HG03354 (cell line): ENCODE data around the gene SPTBN5.
"Not testable (repeated sequence)": the region's sequence is repeated elsewhere in the genome, so short reads cannot be mapped to it uniquely, and the experiment has no call there.

Source experiments
- ATAC-seq: cut with Tn5 transposase; IDR thresholded peaks from one replicate; pipeline ENCODE4 v1.9.1; 2021; ENCODE audit warnings: mild to moderate bottlenecking; ENCODE audit not compliant: unreplicated experiment, poor library complexity, severe bottlenecking

Gene SPTBN5

DNA sequence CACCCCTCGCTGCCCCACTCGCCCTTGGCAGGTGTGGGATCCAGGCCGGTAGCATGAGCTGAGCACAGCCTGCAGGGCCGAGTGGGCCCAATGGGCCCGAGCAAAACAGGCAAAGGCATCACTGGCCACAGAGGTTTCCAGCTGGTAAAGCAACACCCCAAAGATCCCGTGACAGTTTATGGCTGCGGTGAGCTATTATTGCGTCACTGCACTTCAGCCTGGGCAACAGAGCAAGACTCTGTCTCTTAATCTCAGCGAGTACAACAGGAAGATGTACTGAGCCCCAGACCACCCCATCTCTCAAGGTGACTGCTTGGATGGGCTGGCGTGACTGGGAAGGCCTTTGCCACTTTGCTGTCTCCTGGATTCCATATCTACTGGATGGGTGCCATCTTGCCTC, 61.6 kb downstream of the SPTBN5 start:
- no peak for ATAC-seq

DNA sequence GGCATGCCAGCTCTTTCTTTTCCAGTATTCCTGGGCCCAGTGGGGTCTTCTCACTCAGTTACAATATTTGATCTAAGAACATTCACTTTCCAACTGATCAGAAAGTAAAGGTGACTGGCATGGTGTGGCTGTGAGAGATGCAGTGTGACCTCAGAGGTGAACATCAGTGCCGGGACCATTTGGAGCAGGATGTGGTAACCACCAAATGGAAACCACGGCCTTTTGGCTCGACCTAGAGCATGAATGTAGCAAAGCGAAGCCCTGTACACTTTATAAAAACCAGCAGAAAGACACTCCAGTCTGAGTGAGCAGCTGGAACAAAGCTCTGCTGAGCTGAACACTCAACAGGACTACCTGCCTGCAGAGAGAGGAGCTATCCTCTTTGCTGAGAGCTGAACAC, 62.6 kb downstream of the SPTBN5 start:
- not testable (repeated sequence) for ATAC-seq

DNA sequence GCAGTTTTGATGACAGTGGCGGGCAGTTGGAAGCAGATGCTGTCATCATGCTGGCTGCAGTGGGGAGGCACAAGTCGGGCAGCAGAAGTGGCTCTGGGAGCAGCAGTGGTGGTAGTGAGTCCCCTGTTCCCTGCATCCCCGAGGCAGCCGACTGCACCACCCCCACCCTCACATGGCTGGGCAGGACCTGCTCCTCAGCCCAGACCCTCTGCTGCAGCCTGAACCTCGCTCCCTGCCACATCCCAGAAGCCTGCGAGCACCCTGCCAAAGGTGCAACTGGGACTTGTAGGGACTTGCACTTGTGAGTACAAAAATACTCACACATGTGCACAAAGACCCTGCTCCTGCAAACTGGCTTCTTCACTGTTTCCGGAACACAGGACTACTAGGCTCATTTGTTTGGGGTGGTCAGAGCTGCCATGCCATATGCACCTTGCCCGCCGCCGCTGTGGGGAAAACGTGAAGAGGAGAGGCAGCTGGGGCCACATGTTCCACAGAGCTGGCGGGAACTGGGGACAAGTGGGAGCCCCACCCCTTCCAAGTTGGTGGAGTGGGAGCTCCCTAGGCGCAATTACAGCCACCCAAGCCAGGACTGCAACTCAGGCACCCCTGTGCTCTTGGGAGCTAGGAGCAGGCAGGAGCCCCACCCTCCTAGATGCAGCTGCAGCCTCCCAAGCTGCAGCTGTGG, 63.8 kb downstream of the SPTBN5 start:
- no peak for ATAC-seq

DNA sequence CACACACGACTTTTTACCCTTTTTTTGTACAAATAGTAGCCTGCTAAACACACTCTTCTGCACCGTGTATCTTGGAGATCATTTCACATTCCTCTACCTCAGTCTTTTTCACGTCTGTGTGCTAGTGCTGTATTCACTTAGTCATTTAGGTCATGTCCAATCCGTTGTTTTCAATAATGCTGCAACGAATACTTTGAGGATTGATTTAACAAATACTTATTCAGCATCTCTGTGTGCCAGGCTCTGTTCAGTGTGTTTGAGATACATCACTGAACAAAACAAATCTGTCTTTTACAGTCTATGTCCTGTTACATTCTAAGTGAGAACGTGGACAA, 65.1 kb downstream of the SPTBN5 start:
- ATAC-seq, result no peak

DNA sequence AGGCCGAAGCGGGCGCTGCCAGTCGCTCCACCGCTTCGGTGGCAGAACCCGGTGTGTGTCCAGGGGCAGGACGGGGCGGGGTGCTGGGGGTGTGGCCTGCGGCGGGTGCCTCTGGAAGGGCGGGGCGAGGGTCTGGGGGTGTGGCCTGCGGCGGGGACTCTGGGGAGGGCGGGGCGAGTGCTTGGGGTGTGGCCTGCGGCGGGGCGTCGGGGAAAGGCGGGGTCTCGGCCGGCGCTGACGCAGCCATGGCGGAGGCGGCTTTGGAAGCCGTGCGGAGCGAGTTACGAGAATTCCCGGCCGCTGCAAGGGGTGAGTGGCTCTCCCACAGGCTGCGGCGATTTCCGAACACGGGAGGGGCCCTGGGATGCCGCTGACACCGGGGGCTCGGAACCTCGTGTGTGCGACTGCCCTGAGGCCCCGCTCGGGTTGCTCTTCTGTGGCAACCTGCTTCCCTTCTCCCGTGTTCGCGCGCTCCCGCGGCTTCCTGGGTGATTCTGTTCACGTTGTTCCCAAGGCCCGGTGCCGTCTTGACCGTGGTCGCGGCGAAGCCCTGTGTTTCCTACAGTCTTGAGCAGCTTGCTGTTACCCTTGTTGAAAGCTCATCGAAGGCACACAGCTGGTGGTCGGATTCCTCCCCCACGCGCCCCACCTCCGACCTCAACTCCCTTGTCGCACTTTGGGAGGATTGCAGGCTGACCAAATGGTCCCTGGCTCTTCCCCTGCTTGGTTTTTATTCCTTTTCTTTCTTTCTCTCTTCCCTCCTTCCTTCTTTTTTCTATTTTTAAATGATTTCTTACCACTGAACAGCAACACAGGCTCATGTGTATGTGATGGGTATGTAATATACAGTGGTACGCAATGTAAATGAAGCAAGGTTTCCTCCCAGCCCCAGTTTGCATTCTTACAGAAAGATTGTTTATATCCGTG, 65.7 kb downstream of the SPTBN5 start, which contains the start of gene JMJD7:
Gene JMJD7 (plus strand): TSS at position 213 of the 927 bp plus-strand sequence. CDS start 33 bp downstream, at position 246.
- peak; percentile 69 for ATAC-seq

DNA sequence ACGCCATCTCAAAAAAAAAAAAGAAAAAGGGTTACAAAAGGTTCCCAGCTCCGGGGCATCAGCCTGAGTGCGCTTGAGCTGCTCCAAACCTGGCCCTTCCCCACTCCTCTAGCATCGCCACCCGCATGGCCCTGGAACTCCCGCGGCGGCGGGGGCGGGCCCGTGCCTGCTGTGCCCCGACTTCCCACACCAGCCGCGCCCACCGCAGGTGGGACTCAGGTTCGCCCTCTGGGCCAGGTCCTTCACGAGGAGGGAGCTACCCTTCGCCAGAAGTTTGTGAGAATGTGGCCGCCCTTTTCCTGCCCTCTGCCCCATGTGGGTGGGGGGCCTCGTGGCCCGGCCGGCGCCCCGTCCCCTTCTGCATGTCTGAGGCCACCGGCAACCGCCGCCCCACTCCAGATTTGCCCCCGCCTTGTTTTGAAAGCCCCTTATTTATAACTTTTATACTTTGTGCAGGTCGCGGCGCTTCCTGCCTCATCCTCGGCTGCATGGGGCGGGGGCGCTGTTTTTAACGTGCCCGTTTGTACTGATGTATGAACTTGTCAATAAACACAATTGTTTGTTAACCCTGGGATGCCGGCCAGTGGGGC, 66.5 kb downstream of the SPTBN5 start:
- peak; percentile 15 for ATAC-seq

DNA sequence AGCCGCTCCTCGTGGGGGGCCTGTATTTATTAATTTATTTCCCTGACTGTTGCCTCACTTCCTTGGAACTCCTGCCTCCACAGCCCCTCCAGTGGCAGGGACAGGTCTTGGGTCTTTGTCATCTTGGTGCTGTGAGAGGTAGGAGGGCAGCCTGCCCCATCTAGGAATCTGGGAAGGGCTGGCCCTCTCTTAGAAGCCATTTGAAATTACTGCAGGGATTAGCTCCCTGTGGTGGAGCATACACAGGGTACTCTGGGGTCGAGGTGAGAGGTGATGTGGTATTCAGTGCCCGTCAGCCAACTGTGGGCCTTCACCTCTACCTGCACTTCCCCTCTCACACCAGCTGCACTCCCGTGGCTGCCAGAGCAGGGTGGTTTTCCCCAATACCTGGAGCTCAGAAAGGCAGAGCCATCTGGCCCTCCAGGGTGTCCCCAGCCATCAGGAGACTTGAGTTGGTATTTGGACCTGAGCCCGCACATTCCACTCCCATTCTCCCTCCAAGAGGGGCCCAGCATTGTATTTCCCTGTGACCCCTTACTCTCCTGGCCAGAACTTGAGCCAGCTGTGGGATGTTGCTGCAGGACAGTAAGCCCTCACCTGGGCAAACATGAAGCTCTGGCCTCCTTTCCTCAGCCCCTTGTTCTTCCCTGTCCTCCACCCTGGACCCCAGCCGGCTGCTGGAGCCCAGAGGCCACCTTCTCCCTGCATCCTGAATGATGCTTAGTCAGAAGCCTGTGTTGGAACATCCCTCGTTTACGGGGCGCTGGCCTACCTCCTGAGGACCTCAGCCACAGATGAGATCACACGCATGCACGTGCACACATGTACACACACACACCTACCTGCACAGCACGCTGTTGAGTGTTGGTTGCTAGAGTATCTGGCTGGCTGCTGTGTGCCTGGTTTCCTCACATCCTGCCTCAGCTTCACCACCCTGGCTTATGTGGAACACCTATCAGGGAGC, 68.0 kb downstream of the SPTBN5 start:
- no peak for ATAC-seq

DNA sequence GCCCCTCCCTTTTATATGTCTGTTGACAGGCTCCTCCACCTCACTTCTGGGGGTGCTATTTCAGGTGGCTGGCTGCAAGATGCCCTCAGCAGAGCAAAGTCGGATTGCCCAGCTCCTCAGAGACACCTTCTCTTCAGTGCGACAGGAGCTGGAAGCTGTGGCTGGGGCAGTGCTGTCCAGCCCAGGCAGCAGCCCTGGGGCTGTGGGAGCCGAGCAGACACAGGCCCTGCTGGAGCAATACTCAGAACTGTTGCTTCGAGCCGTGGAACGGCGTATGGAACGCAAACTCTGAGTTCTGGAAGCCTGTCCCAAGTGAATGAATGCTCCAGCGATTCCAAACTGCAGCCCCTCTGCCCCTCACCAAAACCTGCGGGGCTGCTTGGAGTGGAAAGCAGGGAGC, 68.7 kb downstream of the SPTBN5 start:
- ATAC-seq, result no peak

DNA sequence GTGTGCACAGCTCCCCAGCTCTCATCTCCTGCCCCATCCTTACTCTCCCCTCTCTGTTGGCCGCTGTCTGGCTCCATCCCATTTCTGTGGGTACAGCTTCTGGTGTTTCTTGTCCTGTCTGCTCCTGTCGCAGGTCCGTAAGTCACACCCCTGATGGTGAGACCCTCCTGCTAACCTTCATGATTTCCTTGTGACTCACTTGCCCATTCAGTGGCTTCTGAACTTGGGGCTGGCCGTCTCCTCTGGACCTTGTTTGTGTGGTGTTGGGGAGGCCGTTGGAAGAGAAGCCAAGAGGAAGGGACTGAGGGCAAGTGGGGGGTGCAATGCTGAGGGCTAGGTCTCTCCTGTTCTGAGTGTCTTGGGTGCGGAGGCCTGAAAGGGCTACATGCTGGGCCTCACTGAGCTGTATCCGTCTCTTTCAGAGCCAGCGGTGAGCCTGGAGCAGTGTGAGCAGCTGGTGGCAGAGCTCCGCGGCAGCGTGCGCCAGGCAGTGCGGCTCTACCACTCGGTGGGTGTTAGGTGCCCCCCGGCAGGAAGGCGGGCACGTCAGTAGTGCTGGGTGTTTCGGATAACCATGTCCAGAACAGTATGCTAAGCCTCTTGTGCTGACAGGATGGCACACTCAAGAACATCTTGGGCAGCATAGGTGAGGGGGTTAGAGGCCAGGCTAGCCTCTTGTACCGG, 69.6 kb downstream of the SPTBN5 start:
- ATAC-seq, result no peak

DNA sequence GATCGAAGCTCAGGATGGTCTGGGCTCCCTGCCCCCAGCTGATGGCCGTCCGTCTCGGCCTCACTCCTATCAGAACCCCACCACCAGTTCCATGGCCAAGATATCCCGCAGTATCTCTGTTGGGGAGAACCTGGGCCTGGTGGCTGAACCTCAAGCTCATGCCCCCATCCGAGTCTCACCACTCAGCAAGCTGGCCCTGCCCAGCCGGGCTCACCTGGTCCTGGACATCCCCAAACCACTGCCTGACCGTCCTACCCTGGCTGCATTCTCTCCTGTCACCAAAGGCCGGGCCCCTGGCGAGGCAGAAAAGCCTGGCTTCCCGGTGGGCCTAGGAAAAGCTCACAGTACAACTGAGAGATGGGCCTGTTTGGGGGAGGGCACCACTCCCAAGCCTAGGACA, 70.4 kb downstream of the SPTBN5 start:
- no peak for ATAC-seq

DNA sequence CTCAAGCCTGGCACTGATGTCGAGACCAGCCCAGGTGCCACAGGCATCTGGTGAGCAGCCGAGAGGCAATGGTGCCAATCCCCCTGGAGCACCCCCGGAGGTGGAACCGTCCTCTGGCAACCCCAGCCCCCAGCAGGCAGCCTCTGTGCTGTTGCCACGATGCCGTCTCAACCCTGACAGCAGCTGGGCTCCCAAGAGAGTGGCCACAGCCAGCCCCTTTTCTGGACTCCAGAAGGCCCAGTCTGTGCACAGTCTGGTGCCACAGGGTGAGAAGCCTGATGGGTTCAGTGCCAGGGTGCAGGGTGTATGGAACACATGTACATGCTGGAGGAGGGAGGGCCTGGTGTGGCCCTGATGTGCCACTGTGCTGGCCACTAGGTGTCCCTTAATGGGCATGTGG, 70.9 kb downstream of the SPTBN5 start:
- no peak for ATAC-seq

DNA sequence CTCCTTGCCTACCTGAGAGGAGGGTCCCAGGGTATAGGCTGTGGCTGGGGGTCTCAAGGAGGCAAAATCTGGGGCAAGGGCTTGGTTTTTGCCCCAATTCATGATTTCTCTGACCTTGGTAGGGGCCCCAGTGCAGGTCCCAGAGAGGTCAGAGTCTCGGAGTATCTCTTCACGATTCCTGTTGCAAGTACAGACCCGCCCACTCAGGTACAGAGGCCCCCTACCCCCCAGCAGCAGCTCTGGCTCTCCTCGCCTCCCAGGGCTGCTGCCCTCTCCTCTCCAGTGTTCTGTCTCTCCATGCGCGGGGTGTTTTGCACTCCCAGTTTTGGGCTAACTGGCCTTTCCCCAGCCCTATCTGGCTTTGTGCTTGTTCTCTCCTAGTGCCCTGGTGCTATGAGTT, 71.4 kb downstream of the SPTBN5 start:
- no peak for ATAC-seq

DNA sequence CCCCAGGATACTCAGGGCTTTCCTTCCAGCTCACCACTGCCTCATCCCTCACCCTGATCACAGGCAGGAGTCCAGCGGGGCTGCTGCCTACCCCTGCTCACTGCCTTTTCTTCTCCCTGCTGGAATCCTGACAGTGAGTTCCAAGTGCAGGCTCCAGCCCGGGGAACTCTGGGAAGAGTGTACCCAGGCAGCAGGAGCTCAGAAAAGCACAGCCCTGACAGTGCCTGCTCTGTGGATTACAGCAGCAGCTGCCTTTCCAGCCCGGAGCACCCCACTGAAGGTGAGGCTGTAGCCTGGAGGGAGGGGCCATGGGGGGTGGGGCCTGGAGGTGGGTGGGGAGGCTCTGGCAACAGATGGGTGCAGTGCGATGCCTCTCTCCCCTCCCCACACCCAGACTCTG, 72.0 kb downstream of the SPTBN5 start:
- no peak for ATAC-seq

DNA sequence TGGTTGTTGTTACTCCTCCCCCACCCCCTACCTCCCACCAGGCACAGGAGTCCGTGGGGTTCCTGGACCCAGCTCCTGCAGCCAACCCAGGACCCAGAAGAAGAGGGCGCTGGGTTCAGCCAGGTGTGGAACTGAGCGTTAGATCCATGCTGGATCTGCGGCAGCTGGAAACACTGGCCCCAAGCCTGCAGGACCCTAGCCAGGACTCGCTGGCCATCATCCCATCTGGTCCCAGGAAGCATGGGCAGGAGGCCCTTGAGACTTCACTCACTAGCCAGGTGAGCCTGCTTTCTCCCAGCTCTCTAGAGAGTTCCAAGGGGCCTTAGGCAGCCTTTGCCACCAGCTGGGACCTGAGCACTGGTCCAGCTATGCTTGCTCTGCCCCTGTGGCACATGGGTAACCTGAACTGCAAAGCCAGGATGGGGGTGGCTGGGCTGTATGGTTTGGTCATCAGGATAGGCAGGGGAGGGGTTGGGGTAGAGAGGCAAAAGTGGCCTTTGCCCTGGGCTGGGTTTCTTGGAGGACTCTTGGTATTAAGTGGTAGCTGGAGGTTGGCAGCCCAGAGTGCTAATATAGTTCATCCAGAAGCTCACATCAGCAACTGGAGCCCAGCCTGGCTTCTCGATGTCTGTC, 72.9 kb downstream of the SPTBN5 start:
- ATAC-seq, result no peak

DNA sequence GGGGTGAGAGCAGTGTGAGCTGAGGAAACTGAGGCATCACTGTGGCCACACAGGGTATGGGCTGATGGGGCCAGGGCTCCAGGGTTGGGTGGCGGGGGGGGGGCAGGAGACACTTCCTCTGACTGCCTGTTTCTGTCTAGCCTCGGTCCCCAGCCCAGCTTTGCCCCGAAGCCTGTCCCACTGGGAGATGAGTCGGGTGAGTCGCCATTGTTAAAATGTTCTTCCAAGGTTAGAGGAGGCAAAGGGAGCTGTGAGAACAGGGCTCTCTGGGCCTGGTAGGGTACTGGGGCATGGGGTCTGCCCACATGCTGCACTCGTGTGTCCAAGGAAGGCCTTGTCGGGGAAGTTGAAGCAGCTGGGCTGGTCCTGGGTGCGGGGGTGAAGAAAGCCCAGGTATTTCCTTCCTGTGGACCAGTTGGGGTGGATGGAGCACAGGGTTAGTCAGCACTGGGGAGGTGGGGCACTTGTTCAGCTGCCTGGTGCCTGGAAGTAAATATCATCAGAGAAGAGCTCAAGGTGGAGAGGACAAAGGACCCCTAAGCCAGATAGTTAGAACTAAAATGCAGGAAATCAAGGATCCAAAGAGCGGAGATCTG, 74.3 kb downstream of the SPTBN5 start:
- no peak for ATAC-seq

DNA sequence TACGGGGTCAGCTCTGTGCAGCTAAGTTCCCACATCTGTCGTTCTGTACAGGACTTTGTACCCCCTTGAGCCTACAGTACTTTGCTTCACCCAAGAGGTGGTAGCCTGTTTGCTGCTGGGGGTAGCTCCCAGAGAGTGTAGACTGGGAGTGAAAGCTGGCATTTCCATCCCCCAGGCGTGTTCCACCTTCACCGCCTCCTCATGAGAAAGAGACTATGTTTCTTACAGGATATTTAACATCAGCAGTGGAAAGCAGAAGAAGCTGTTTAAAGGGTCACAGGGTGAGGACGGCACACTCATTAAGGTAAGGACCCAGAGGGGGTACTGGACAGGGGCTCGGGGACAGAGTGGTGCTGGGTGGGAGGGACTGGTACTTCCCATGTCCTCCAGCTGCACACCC, 76.1 kb downstream of the SPTBN5 start:
- no peak for ATAC-seq

DNA sequence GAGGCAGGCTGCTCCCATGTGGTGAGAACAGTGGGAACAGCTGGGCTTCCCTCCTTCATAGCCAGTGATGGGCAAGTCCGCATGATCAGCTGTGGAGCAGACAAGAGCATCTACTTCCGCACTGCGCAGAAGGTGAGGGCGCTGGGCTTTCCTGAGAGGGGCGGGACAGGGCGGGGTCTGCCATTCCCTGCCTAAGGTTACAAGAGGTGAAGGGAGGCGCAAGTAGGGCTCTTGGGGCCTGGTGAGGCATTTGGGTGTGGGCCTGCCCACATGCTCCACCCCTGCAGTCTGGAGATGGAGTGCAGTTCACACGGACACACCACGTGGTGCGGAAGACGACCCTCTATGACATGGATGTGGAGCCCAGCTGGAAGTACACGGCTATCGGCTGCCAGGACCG, 76.5 kb downstream of the SPTBN5 start:
- no peak for ATAC-seq

DNA sequence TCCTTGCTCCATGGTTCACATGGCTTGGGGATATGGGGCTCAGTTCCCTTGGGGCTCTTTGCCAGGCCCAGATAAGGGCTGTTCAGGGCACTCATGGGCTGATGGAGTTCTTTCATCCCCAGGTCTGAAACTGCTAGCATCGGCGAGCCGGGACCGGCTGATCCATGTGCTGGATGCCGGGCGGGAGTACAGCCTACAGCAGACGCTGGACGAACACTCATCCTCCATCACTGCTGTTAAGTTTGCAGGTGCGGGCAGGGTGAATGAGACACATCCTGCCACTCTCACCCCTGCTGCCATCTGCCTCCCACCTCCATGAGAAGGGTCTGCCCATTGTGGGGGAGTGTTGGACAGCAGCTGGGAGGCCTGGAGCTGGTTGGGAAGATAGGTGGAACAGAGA, 77.1 kb downstream of the SPTBN5 start:
- no peak for ATAC-seq
